ENCODE results near the gene TAF4.
A peak's percentile ranks its signal among the peaks of the same experiment; 100 is the strongest.
"Not testable (repeated sequence)": the region's sequence is repeated elsewhere in the genome, so short reads cannot be mapped to it uniquely, and the experiment has no call there.

Gene TAF4

GRCh38 chr20:61984431-61984830 is 81.2 kb downstream of the TAF4 start:
- peaks cover 34% of the 10 kb centered on the region for H3K36me3 Mint-ChIP-seq (ENCODE audit: insufficient read depth)
- ATAC-seq (replicated peaks); H3K27me3 Mint-ChIP-seq; DNase-seq; H3K4me3 Mint-ChIP-seq: not testable (repeated sequence)
- H3K9me3 Mint-ChIP-seq = peaks cover 6 to 20% of the 10 kb centered on the region in 2 donors
- H3K27ac Mint-ChIP-seq = peak overlapping the region in 1 of 2 donors; percentile 35
- peaks cover 41 to 44% of the 10 kb centered on the region in 2 donors for H3K4me1 Mint-ChIP-seq (ENCODE audit: low read depth in 2 of 2)

- H3K27me3 Mint-ChIP-seq = no peaks in the 10 kb centered on the region
- H3K4me3 Mint-ChIP-seq = no peak overlapping the region
- no peak for ATAC-seq (replicated peaks)
- DNase-seq = no peak
- H3K27ac Mint-ChIP-seq = peak overlapping the region in 1 of 2 donors; percentile 35
- peaks cover 6 to 20% of the 10 kb centered on the region in 2 donors for H3K9me3 Mint-ChIP-seq
- H3K36me3 Mint-ChIP-seq (ENCODE audit: insufficient read depth) = peaks cover 32% of the 10 kb centered on the region
- peaks cover 38 to 41% of the 10 kb centered on the region in 2 donors for H3K4me1 Mint-ChIP-seq (ENCODE audit: low read depth in 2 of 2)
Observed at GRCh38 chr20:61983965-61984364, 81.7 kb downstream of the TAF4 start.

GRCh38 chr20:61982951-61983315 is 82.7 kb downstream of the TAF4 start:
- Mint-ChIP-seq H3K36me3 (ENCODE audit: insufficient read depth) (peaks cover 30% of the 10 kb centered on the region), H3K4me1 (ENCODE audit: low read depth in 2 of 2) (peaks cover 31 to 39% of the 10 kb centered on the region in 2 donors), H3K9me3 (peaks cover 6 to 20% of the 10 kb centered on the region in 2 donors), H3K4me3 (no peak overlapping the region), H3K27me3 (no peaks in the 10 kb centered on the region), H3K27ac (peak overlapping the region in 1 of 2 donors; percentile 93)
- no peak for ATAC-seq (replicated peaks)
- DNase-seq = no peak

- ATAC-seq (replicated peaks) (peak; percentile 69), DNase-seq (peak; percentile 22 to 27 (median 25))
- peak overlapping the region; percentile 63 for H3K4me3 Mint-ChIP-seq
- H3K9me3 Mint-ChIP-seq = peaks cover 6 to 20% of the 10 kb centered on the region in 2 donors
- H3K27ac Mint-ChIP-seq = peak overlapping the region; percentile 93 to 95
- no peaks in the 10 kb centered on the region for H3K27me3 Mint-ChIP-seq
- peaks cover 30% of the 10 kb centered on the region for H3K36me3 Mint-ChIP-seq (ENCODE audit: insufficient read depth)
- H3K4me1 Mint-ChIP-seq (ENCODE audit: low read depth in 2 of 2) = peaks cover 31 to 36% of the 10 kb centered on the region in 2 donors
Observed at GRCh38 chr20:61982191-61982950, 83.3 kb downstream of the TAF4 start.

GRCh38 chr20:61981691-61982090 is 84.0 kb downstream of the TAF4 start:
- not testable (repeated sequence) for H3K27me3 Mint-ChIP-seq
- H3K4me3 Mint-ChIP-seq = peak overlapping the region; percentile 63
- peaks cover 34% of the 10 kb centered on the region for H3K36me3 Mint-ChIP-seq (ENCODE audit: insufficient read depth)
- peak overlapping the region; percentile 93 to 95 for H3K27ac Mint-ChIP-seq
- ATAC-seq (replicated peaks) (peak; percentile 26), DNase-seq (peak in 1 of 3 experiments; percentile 9)
- peaks cover 27 to 33% of the 10 kb centered on the region in 2 donors for H3K4me1 Mint-ChIP-seq (ENCODE audit: low read depth in 2 of 2)
- peaks cover 6 to 20% of the 10 kb centered on the region in 2 donors for H3K9me3 Mint-ChIP-seq

- DNase-seq (no peak), ATAC-seq (replicated peaks) (no peak)
- Mint-ChIP-seq H3K4me1 (ENCODE audit: low read depth in 2 of 2) (peaks cover 27 to 32% of the 10 kb centered on the region in 2 donors), H3K27me3 (no peaks in the 10 kb centered on the region), H3K4me3 (peak overlapping the region; percentile 13 to 25), H3K36me3 (ENCODE audit: insufficient read depth) (peaks cover 34% of the 10 kb centered on the region), H3K9me3 (peaks cover 6 to 20% of the 10 kb centered on the region in 2 donors), H3K27ac (peak overlapping the region; percentile 93 to 95)
Observed at GRCh38 chr20:61980647-61981583, 84.8 kb downstream of the TAF4 start.

GRCh38 chr20:61979701-61980635 is 85.7 kb downstream of the TAF4 start:
- ATAC-seq (replicated peaks) = no peak
- H3K27ac Mint-ChIP-seq = no peak overlapping the region
- H3K36me3 Mint-ChIP-seq (ENCODE audit: insufficient read depth) = peaks cover 31% of the 10 kb centered on the region
- peaks cover 6 to 20% of the 10 kb centered on the region in 2 donors for H3K9me3 Mint-ChIP-seq
- no peak for DNase-seq
- no peaks in the 10 kb centered on the region for H3K27me3 Mint-ChIP-seq
- H3K4me1 Mint-ChIP-seq (ENCODE audit: low read depth in 2 of 2) = peaks cover 27 to 30% of the 10 kb centered on the region in 2 donors
- H3K4me3 Mint-ChIP-seq = no peak overlapping the region

- DNase-seq (no peak), ATAC-seq (replicated peaks) (no peak)
- H3K4me3 Mint-ChIP-seq = no peak overlapping the region
- H3K4me1 Mint-ChIP-seq (ENCODE audit: low read depth in 2 of 2) = peaks cover 24 to 26% of the 10 kb centered on the region in 2 donors
- peaks cover 31% of the 10 kb centered on the region for H3K36me3 Mint-ChIP-seq (ENCODE audit: insufficient read depth)
- no peaks in the 10 kb centered on the region for H3K27me3 Mint-ChIP-seq
- H3K27ac Mint-ChIP-seq = peak overlapping the region in 1 of 2 donors; percentile 67
- H3K9me3 Mint-ChIP-seq = peaks cover 6 to 20% of the 10 kb centered on the region in 2 donors
Observed at GRCh38 chr20:61979090-61979489, 86.6 kb downstream of the TAF4 start.

GRCh38 chr20:61978491-61978890 is 87.2 kb downstream of the TAF4 start:
- ATAC-seq (replicated peaks) (no peak), DNase-seq (no peak)
- Mint-ChIP-seq H3K27me3 (no peaks in the 10 kb centered on the region), H3K9me3 (peaks cover 6 to 20% of the 10 kb centered on the region in 2 donors), H3K36me3 (ENCODE audit: insufficient read depth) (peaks cover 30% of the 10 kb centered on the region), H3K4me3 (no peak overlapping the region), H3K27ac (peak overlapping the region in 1 of 2 donors; percentile 67), H3K4me1 (ENCODE audit: low read depth in 2 of 2) (peaks cover 21 to 24% of the 10 kb centered on the region in 2 donors)

- H3K36me3 Mint-ChIP-seq (ENCODE audit: insufficient read depth) = peaks cover 28% of the 10 kb centered on the region
- peaks cover 18 to 20% of the 10 kb centered on the region in 2 donors for H3K4me1 Mint-ChIP-seq (ENCODE audit: low read depth in 2 of 2)
- no peak for ATAC-seq (replicated peaks)
- no peak overlapping the region for H3K27ac Mint-ChIP-seq
- no peaks in the 10 kb centered on the region for H3K27me3 Mint-ChIP-seq
- H3K9me3 Mint-ChIP-seq = peaks cover 6 to 17% of the 10 kb centered on the region in 2 donors
- H3K4me3 Mint-ChIP-seq = no peak overlapping the region
- no peak for DNase-seq
Observed at GRCh38 chr20:61977419-61977786, 88.3 kb downstream of the TAF4 start.

GRCh38 chr20:61976644-61977418 is 88.8 kb downstream of the TAF4 start:
- Mint-ChIP-seq H3K9me3 (peaks cover 3 to 11% of the 10 kb centered on the region in 2 donors), H3K27ac (no peak overlapping the region), H3K36me3 (ENCODE audit: insufficient read depth) (peaks cover 23% of the 10 kb centered on the region)

GRCh38 chr20:61976263-61976643 is 89.4 kb downstream of the TAF4 start:
- ATAC-seq (replicated peaks) (no peak), DNase-seq (no peak)
- Mint-ChIP-seq H3K4me1 (ENCODE audit: low read depth in 2 of 2) (peaks cover 9 to 11% of the 10 kb centered on the region in 2 donors), H3K27ac (no peak overlapping the region), H3K4me3 (no peak overlapping the region), H3K36me3 (ENCODE audit: insufficient read depth) (peaks cover 17% of the 10 kb centered on the region), H3K27me3 (no peaks in the 10 kb centered on the region), H3K9me3 (peaks cover 0 to 6% of the 10 kb centered on the region in 2 donors)

More at GRCh38 chr20:61976644-61977418, 88.8 kb downstream of the TAF4 start:
- peaks cover 13 to 14% of the 10 kb centered on the region in 2 donors for H3K4me1 Mint-ChIP-seq (ENCODE audit: low read depth in 2 of 2)
- no peak for ATAC-seq (replicated peaks)
- H3K27me3 Mint-ChIP-seq = no peaks in the 10 kb centered on the region
- DNase-seq = no peak
- no peak overlapping the region for H3K4me3 Mint-ChIP-seq
